HepG2 (cell line): Measurements from ENCODE around the gene SELPLG. TPM values are rescaled to one million over a fixed set of nuclear protein-coding genes. Genes with fewer than 3 reads are reported as not detected.

Experiments used
- CENPBD1 ChIP-seq: sonication (generic); formaldehyde crosslinking; IDR thresholded peaks from 2 replicates; pipeline ENCODE4 v1.8.0; 2022; ENCODE audit warnings: missing genetic modification reagents, low read depth, mild to moderate bottlenecking, borderline replicate concordance
- CHD4 ChIP-seq: fragments of 200-600 bp; sonication (generic); IDR thresholded peaks from 2 replicates; pipeline ENCODE4 v1.7.0; 2017; ENCODE audit warnings: mild to moderate bottlenecking, low read length, borderline replicate concordance
- ETV6 ChIP-seq: sonication (generic); formaldehyde crosslinking; conservative IDR thresholded peaks from 2 replicates; pipeline ENCODE4 v1.4.0; 2020; ENCODE audit warnings: missing genetic modification reagents
- FOXA1 ChIP-seq, 2 experiments: fragments of 450-650 bp in 1 of 2; sonication (generic) in 1 of 2; formaldehyde crosslinking in 1 of 2; IDR thresholded peaks; 2 replicates each; pipeline versions ENCODE4 v1.4.0 to v1.6.1; 2016 to 2020; ENCODE audit warnings: missing genetic modification reagents in 1 of 2
- FOXA3 ChIP-seq: IDR thresholded peaks from 2 replicates; pipeline ENCODE4 v1.6.1; 2016; ENCODE audit warnings: missing genetic modification reagents, missing compliant biosample characterization
- FOXJ3 ChIP-seq: sonication (generic); formaldehyde crosslinking; IDR thresholded peaks from 2 replicates; pipeline ENCODE4 v1.4.0; 2020; ENCODE audit warnings: missing genetic modification reagents, mild to moderate bottlenecking, borderline replicate concordance
- GFI1 ChIP-seq: sonication (generic); formaldehyde crosslinking; IDR thresholded peaks from 2 replicates; pipeline ENCODE4 v1.5.0; 2020; ENCODE audit warnings: missing genetic modification reagents, mild to moderate bottlenecking, borderline replicate concordance
- HDAC1 ChIP-seq: sonication (generic); formaldehyde crosslinking; IDR thresholded peaks from 2 replicates; pipeline ENCODE4 v1.5.1; 2020; ENCODE audit warnings: mild to moderate bottlenecking, missing genetic modification reagents
- JUN ChIP-seq: sonication (generic); formaldehyde crosslinking; IDR thresholded peaks from 2 replicates; pipeline ENCODE4 v1.4.0; 2020; ENCODE audit warnings: mild to moderate bottlenecking, missing genetic modification reagents
- KDM3A ChIP-seq: IDR thresholded peaks from 2 replicates; pipeline ENCODE4 v1.6.1; 2018; ENCODE audit warnings: low read depth, missing compliant biosample characterization
- KLF13 ChIP-seq: sonication (generic); formaldehyde crosslinking; IDR thresholded peaks from 2 replicates; pipeline ENCODE4 v1.4.0; 2020; ENCODE audit warnings: mild to moderate bottlenecking, missing genetic modification reagents
- MIER3 ChIP-seq: IDR thresholded peaks from 2 replicates; pipeline ENCODE4 v1.6.1; 2016; ENCODE audit warnings: missing compliant biosample characterization, borderline replicate concordance
- NR2F6 ChIP-seq, 2 experiments: IDR thresholded peaks; 2 replicates each; pipeline ENCODE4 v1.6.1; 2016; ENCODE audit warnings: antibody characterized with exemption in 1 of 2, mild to moderate bottlenecking in 1 of 2
- POGK ChIP-seq: sonication (generic); formaldehyde crosslinking; conservative IDR thresholded peaks from 2 replicates; pipeline ENCODE4 v1.8.0; 2022; ENCODE audit warnings: mild to moderate bottlenecking, moderate library complexity, missing genetic modification reagents
- POGZ ChIP-seq: sonication (generic); formaldehyde crosslinking; IDR thresholded peaks from 2 replicates; pipeline ENCODE4 v1.4.0; 2020; ENCODE audit warnings: mild to moderate bottlenecking, missing genetic modification reagents
- RAD51 ChIP-seq: fragments of 450-650 bp; IDR thresholded peaks from 2 replicates; pipeline ENCODE4 v1.6.1; 2016; ENCODE audit warnings: borderline replicate concordance
- SALL1 ChIP-seq: sonication (generic); formaldehyde crosslinking; IDR thresholded peaks from 2 replicates; pipeline ENCODE4 v1.8.0; 2022; ENCODE audit warnings: mild to moderate bottlenecking, missing genetic modification reagents
- SMAD1 ChIP-seq: sonication (generic); formaldehyde crosslinking; IDR thresholded peaks from 2 replicates; pipeline ENCODE4 v1.4.0; 2020; ENCODE audit warnings: missing genetic modification reagents, low read depth, mild to moderate bottlenecking, borderline replicate concordance
- SNAPC5 ChIP-seq: sonication (generic); formaldehyde crosslinking; IDR thresholded peaks from 2 replicates; pipeline ENCODE4 v1.8.1; 2023; ENCODE audit warnings: mild to moderate bottlenecking, missing genetic modification reagents, borderline replicate concordance
- SUZ12 ChIP-seq: fragments of 150-350 bp; IDR thresholded peaks from 2 replicates; pipeline ENCODE4 v1.6.1; 2014; ENCODE audit warnings: low read depth, low read length
- TBX2 ChIP-seq: sonication (generic); formaldehyde crosslinking; IDR thresholded peaks from 2 replicates; pipeline ENCODE4 v1.5.0; 2020; ENCODE audit warnings: missing genetic modification reagents, mild to moderate bottlenecking, borderline replicate concordance
- TSC22D2 ChIP-seq: sonication (generic); formaldehyde crosslinking; IDR thresholded peaks from 2 replicates; pipeline ENCODE4 v1.5.1; 2020; ENCODE audit warnings: missing genetic modification reagents, mild to moderate bottlenecking, borderline replicate concordance
- ZBTB20 ChIP-seq: sonication (generic); formaldehyde crosslinking; IDR thresholded peaks from 2 replicates; pipeline ENCODE4 v1.8.1; 2023; ENCODE audit warnings: missing genetic modification reagents, low read depth, mild to moderate bottlenecking, borderline replicate concordance
- ZNF335 ChIP-seq: sonication (generic); formaldehyde crosslinking; IDR thresholded peaks from 2 replicates; pipeline ENCODE4 v1.4.0; 2020; ENCODE audit warnings: missing genetic modification reagents
- ZNF350 ChIP-seq: sonication (generic); formaldehyde crosslinking; IDR thresholded peaks from 2 replicates; pipeline ENCODE4 v1.4.0; 2020; ENCODE audit warnings: mild to moderate bottlenecking, low read depth, missing genetic modification reagents, borderline replicate concordance
- ZNF512 ChIP-seq: sonication (generic); formaldehyde crosslinking; IDR thresholded peaks from 2 replicates; pipeline ENCODE4 v1.4.0; 2020; ENCODE audit warnings: mild to moderate bottlenecking, missing genetic modification reagents
- ZNF616 ChIP-seq: sonication (generic); formaldehyde crosslinking; IDR thresholded peaks from 2 replicates; pipeline ENCODE4 v1.5.0; 2020; ENCODE audit warnings: low read depth, mild to moderate bottlenecking, missing genetic modification reagents
- ZNF746 ChIP-seq: sonication (generic); formaldehyde crosslinking; IDR thresholded peaks from 2 replicates; pipeline ENCODE4 v1.8.0; 2022; ENCODE audit warnings: mild to moderate bottlenecking, missing genetic modification reagents
- polyA plus RNA-seq, 8 experiments: library from polyadenylated mRNA; depleted of rRNA in 3 of 8; stranded (reverse) in 7 of 8; unstranded in 1 of 8; fragments of >200 nt; fragmentation: Illumina TruSeq in 4 of 8; extraction: Trizol in 4 of 8; gene quantifications; 2 replicates each; pipeline versions ENCODE4 v1.2.1 to v1.2.3, GENCODE V29; 2011 to 2016; ENCODE audit warnings: low read depth in 4 of 8, missing spikeins in 1 of 8, mixed read lengths in 1 of 8; ENCODE audit not compliant: insufficient read depth in 1 of 8
- total RNA-seq, 5 experiments: library from RNA; depleted of rRNA; stranded (reverse); fragments of >200 nt; fragmentation: Illumina TruSeq; extraction: Trizol; gene quantifications; 2 replicates each; pipeline ENCODE4 v1.2.3, GENCODE V29; 2016; ENCODE audit warnings: low read depth in 1 of 5

The SELPLG gene
- total and polyA plus RNA-seq, 2 of the 13 experiments (the other 11 are each of a cell fraction or from before 2014, with no cell fraction given), result 0.12 TPM; not detected in 1

GRCh38 chr12:108620236-108620879, 13.3 kb downstream of the SELPLG start (continued):
- 0 out of 2 replicates have a peak, but pooled peaks have one; percentile 14 for TF ChIP-seq NR2F6 (IDR thresholded peaks at IDR 0.05)
- peak; percentile 55 for TF ChIP-seq NR2F6 (CRISPR knock-in tag; IDR thresholded peaks at IDR 0.05)
- TF ChIP-seq SALL1, result peak; percentile 27; the same call in 1 of the 2 replicates
- no peak for TF ChIP-seq ZNF616
- peak; percentile 34; the same call in 1 of the 2 replicates for TF ChIP-seq FOXA3
- TF ChIP-seq MIER3, result peak; percentile 21; the same call in 1 of the 2 replicates
- no peak for TF ChIP-seq GFI1 (CRISPR knock-in tag)
- no peak for TF ChIP-seq ETV6 (CRISPR knock-in tag)
- TF ChIP-seq TBX2, result no peak
- TF ChIP-seq ZBTB20 (CRISPR knock-in tag), result no peak
- no peak for TF ChIP-seq CHD4
- no peak for TF ChIP-seq SUZ12
- TF ChIP-seq ZNF512, result no peak
- no peak for TF ChIP-seq JUN (CRISPR knock-in tag)
- TF ChIP-seq POGK (CRISPR knock-in tag), result peak; percentile 43; the same call in 1 of the 2 replicates
- no peak for TF ChIP-seq HDAC1
- no peak for TF ChIP-seq TSC22D2
- TF ChIP-seq RAD51, result no peak
- TF ChIP-seq SNAPC5 (CRISPR knock-in tag), result no peak
- TF ChIP-seq POGZ, result no peak
- TF ChIP-seq ZNF350, result no peak
- no peak for TF ChIP-seq ZNF335 (CRISPR knock-in tag)
- no peak for TF ChIP-seq FOXA1 (IDR thresholded peaks at IDR 0.05)
- TF ChIP-seq FOXA1 (CRISPR knock-in tag; IDR thresholded peaks at IDR 0.05), result no peak
- no peak for TF ChIP-seq FOXJ3 (CRISPR knock-in tag)
- TF ChIP-seq KDM3A (CRISPR knock-in tag), result no peak
- TF ChIP-seq CENPBD1 (CRISPR knock-in tag), result no peak
- no peak for TF ChIP-seq KLF13 (CRISPR knock-in tag)
- TF ChIP-seq SMAD1 (CRISPR knock-in tag), result no peak
- no peak for TF ChIP-seq ZNF746 (CRISPR knock-in tag)
